ENCODE data around the gene YWHAE.
"Not testable (repeated sequence)": the region's sequence is repeated elsewhere in the genome, so short reads cannot be mapped to it uniquely, and the experiment has no call there.

The YWHAE gene

DNA sequence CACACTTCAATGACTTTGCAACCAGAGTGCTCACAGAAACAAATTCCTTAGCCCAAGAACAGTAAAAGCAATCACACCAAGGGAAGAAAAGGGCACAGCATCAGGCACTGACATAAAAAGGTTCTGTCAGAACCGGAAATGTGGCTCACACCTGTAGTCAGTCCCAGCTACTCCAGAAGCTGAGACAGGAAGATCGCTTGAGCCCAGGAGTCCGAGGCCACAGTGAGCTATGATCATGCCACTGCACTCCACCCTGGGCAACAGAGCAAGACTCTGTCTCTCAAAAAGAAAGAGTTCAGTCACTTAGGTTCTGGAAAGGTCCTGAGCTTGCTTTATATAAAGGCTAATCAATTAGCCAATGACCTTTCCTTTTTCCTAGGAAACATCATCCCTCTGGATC lies 22.7 kb downstream of the YWHAE start:
- DNase-seq (ENCODE audit: extremely low spot score, insufficient read length, low read depth) (no peak), FAIRE-seq (peak; percentile 15)

DNA sequence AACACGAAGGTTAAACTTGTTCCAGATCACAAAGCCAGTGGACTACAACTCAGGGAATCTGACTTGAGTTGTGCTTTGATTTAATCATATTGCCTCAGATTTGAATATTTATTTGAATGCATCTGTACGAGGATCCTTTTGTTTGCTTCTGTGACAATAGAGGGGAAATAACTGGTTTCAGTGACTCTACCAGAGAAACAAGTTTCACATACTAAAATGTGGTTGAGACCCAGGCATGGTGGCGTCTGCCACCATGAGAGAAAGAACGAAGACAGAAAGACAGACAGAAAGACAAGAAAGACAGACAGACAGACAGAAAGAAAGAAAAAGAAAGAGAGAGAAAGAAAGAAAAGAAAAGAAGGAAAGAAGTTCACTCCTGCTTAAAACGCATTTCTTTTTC lies 24.0 kb downstream of the YWHAE start:
- DNase-seq (ENCODE audit: extremely low spot score, insufficient read length, low read depth) (no peak), FAIRE-seq (no peak)

- DNase-seq (ENCODE audit: extremely low spot score, insufficient read length, low read depth): no peak
- FAIRE-seq: peak; percentile 69
Measured at GRCh38 chr17:1375615-1376014, 24.4 kb downstream of the YWHAE start.

DNA sequence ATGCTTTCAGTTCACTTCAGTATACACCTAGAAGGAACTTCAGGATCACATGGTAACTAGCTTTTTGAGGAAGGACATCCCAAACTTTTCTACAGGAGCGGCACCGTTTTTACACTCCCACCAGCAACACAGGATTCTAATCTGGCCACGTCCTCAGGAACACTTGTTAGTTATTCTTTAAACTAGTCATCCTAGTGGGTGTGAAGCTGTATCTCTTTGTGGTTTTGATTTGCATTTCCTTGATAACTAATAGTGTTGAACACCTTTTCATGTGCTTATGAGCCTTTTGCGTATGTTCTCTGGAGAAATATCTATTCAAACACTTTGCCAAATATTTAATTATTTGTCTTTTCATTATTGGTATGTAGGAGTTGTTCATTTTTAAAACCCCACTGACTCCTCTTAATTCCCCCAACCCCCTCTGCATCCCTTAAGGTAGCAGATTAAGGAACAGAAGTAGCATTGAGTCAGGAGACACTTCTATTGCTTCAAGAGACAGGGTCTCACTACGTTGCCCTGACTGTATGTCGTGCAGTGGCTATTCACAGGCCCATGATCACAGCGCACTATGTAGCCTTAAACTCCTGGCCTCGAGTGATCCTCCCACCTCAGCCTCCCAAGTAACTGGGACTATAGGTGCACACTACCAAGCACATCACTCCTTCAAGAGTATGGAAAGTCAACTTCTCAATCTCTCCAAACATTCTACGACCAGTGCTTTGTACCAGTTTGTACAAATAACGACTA lies 25.4 kb downstream of the YWHAE start:
- DNase-seq (ENCODE audit: extremely low spot score, insufficient read length, low read depth): no peak
- peak; percentile 88 for FAIRE-seq

DNA sequence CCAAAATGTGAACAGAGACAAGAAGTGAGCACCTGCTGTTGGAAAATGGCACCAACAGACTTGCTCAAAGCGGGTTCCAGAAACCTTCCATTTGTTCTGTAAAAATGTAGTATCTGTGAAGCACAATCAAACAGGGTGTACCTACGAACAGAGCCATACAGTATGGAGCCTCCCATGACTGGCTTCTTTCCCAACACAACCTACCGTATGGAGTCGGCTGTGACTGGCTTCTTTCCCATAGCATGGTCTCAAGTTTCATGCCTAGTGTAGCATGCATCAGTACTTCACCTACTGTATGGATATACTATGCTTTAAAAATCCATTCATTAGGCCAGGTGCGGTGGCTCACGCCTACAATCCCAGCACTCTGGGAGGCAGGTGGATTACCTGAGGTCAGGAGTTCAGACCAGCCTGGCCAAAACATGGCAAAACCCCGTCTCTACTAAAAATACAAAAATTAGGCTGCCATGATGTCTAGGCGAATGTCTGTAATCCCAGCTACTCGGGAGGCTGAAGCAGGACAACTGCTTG lies 26.2 kb downstream of the YWHAE start:
- no peak for DNase-seq (ENCODE audit: extremely low spot score, insufficient read length, low read depth)
- FAIRE-seq: no peak

GRCh38 chr17:1372618-1373017 lies 27.4 kb downstream of the YWHAE start:
- FAIRE-seq: no peak

GRCh38 chr17:1371893-1372590 lies 28.0 kb downstream of the YWHAE start:
- no peak for DNase-seq (ENCODE audit: extremely low spot score, insufficient read length, low read depth)
- FAIRE-seq: no peak

More at GRCh38 chr17:1372618-1373017, 27.4 kb downstream of the YWHAE start:
- DNase-seq (ENCODE audit: extremely low spot score, insufficient read length, low read depth): no peak

- no peak for FAIRE-seq
Measured at GRCh38 chr17:1368588-1368987, 31.4 kb downstream of the YWHAE start.

DNA sequence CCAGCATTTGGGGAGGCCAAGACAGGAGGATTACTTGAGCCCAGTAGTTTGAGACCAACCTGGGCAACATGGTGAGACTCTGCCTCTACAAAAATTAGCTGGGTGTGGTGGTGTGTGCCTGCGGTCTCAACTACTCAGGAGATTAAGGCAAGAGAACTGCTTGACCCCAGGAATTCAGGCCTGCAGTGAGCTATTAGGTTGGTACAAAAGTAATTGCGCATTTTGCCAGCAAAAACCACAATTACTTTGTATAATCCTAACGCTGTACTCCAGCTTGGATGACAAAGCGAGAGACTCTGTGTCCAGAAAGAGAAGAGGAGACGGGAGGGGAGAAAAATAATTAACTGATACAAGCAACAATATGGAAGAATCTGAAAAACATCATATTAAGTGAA lies 32.7 kb downstream of the YWHAE start:
- DNase-seq (ENCODE audit: extremely low spot score, insufficient read length, low read depth) (no peak), FAIRE-seq (no peak)

More at GRCh38 chr17:1368588-1368987, 31.4 kb downstream of the YWHAE start:
- no peak for DNase-seq (ENCODE audit: extremely low spot score, insufficient read length, low read depth)

GRCh38 chr17:1366234-1366633 lies 33.8 kb downstream of the YWHAE start:
- DNase-seq (ENCODE audit: extremely low spot score, insufficient read length, low read depth) (no peak), FAIRE-seq (no peak)

- peak; percentile 85 for FAIRE-seq
- DNase-seq (ENCODE audit: extremely low spot score, insufficient read length, low read depth): peak; percentile 42
Measured at GRCh38 chr17:1365445-1366039, 34.5 kb downstream of the YWHAE start.

GRCh38 chr17:1362964-1363363 lies 37.1 kb downstream of the YWHAE start:
- DNase-seq (ENCODE audit: extremely low spot score, insufficient read length, low read depth): no peak
- FAIRE-seq: peak; percentile 83

DNA sequence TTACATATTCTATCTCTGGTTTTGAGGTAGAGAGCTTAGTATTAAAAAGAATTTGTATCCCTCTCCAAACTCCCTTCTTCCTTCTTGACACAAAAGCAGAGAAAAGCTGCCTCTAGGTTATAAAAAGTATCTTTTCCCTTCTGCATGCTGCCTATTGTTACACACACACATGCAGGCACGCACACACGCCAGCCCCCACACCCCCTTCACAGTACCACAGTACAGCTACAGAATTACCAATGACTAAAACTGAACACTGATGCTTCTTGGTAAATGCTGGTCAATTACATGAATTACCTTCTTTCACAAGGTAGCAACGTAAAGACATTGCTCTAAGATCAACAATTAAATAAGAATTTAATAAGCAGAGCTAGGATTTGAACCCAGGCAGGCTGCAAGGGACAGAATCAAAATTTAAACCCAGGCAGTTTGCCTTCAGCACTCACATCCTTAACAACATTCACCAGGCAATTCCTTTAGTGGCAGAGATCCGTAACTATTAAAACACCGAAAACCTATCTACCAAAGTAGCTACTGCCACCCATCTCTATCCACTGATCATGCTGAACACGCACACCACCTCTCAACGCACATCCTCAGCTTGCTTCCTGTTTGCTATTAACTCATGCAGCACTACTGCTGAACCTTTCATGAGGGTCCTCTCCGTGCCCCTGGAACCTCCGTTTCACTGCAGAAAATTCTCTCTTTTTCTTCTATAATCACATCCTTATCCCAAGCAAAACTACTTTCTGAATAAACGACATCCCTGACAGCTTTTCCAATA lies 37.8 kb downstream of the YWHAE start:
- DNase-seq (ENCODE audit: extremely low spot score, insufficient read length, low read depth) (no peak), FAIRE-seq (peak; percentile 66)

GRCh38 chr17:1360975-1361374 lies 39.0 kb downstream of the YWHAE start:
- no peak for FAIRE-seq
- no peak for DNase-seq (ENCODE audit: extremely low spot score, insufficient read length, low read depth)

- not testable (repeated sequence) for DNase-seq (ENCODE audit: extremely low spot score, insufficient read length, low read depth)
- FAIRE-seq: peak; percentile 9
Measured at GRCh38 chr17:1360315-1360714, 39.7 kb downstream of the YWHAE start.

GRCh38 chr17:1354030-1354429 lies 46.0 kb downstream of the YWHAE start:
- FAIRE-seq (no peak), DNase-seq (ENCODE audit: extremely low spot score, insufficient read length, low read depth) (no peak)

GRCh38 chr17:1352530-1352929 lies 47.5 kb downstream of the YWHAE start:
- DNase-seq (ENCODE audit: extremely low spot score, insufficient read length, low read depth); FAIRE-seq: not testable (repeated sequence)

DNA sequence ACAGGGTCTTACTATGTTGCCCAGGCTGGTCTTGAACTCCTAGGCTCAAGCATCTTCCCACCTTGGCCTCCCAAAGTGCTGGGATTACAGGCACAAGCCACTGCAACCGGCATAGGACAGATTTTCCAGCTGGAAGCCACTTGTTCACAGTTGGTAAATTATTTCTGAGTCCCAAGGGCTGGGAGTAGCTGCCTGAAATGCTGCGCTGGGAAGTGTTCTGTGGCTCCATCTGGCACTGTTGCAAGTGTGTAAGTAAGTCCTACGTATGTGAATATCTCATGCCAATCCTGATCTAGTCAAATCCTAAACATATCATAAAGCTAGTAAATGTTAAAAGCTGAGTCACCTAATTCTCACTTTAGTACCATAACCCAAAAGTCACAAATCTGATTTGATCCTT lies 48.1 kb downstream of the YWHAE start:
- no peak for FAIRE-seq
- DNase-seq (ENCODE audit: extremely low spot score, insufficient read length, low read depth): no peak

GRCh38 chr17:1351275-1351674 lies 48.7 kb downstream of the YWHAE start:
- FAIRE-seq (no peak), DNase-seq (ENCODE audit: extremely low spot score, insufficient read length, low read depth) (no peak)

Data from GM18507 (cell line).